NCI-H774 (cell line): ENCODE results near the gene KIFBP.

Experiments used
- DNase-seq: peaks from one replicate; lab custom pipeline; 2025; lab: John Stamatoyannopoulos, UW

Gene KIFBP

DNA sequence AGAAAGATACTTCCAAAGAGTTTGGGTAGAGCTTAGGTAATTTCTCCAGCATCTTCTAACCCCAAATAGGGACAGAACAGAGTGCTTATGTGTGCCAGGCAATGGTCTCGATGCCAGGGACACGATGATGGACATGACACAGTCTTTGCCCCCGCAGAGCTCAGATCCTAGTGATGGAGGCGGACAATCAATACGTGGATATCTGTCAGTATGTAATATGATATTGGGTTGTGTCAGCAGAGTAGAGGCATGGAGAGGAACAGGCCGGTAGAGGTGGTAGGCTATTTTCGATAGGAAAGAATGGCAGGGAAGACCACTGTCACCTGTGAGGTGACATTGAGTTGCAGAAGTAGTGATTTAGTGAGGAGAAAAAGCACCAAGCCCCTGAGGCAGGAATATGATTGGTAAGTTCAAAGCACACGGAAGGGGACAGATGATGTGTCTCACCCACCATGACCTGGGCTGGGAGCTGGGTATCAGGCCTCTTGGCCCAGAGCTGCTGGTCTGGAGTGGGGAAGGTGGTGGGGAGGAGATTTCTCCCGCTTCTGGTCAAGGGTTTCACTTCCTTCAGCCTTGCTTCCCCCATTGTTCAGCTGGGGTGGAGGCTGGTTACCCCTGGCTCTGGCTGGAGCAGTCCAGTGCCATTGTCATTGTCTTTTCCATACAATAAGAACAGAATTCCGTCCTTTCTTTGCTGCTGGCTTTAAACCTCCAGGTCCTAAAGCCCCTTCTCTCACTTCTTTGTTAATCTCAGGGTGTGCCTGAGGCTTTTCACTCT is 63.3 kb downstream of the KIFBP start:
- DNase-seq = no peak

DNA sequence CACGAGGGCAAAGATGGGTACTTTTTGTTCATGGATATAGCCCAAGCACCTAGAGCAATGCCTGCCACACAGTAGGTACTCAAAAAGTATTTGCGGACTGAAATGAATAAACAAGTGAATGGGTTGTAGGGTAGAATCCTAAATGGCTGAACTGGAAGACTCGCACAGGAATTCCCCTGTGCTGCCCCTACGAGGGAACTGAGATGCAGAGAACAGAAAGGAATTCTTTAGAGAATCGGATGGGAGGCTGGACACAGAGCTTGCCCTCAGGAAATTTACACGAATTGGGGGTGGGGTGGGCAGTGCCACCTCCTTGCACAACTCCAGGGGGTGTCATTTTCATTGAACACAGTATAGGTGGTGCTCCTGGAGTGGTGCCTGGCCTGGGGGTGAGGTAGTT is 64.1 kb downstream of the KIFBP start:
- DNase-seq = no peak

DNA sequence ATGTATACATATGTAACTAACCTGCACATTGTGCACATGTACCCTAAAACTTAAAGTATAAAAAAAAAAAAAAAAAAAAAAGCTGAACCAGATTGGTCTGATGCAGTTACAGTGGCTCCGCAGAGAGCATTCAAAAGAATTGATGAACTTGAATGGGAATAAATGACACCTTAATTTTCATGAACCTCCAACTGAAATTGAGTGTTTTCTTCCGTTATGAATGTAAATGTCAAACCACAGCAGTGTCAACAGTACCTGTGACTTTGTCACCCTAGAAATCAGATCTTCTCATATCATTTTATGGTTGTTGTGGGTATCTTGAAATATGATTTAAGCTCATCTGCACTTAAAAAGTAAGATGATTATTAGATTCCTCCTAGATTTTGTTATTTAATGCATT is 66.6 kb downstream of the KIFBP start:
- no peak for DNase-seq

DNA sequence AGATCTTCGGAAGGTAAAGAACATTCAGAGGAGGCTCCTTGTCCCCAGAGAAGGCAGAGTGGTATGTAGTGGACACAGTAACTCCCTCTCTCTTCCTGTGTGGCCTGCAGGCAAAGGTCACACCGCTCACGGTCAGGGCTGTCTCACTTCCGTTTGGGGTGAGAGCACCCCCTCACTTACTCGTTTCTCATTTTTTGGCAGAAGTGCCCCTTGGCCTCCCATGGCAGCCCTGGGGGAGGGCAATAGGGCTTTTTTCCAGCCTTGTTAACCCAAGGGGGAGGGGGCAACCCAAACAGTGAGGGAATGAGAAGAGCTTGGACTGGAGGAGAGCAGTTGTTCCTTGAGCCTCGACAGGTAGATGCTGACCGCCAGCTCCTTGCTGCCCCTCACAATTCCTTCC is 67.5 kb downstream of the KIFBP start:
- DNase-seq = no peak

DNA sequence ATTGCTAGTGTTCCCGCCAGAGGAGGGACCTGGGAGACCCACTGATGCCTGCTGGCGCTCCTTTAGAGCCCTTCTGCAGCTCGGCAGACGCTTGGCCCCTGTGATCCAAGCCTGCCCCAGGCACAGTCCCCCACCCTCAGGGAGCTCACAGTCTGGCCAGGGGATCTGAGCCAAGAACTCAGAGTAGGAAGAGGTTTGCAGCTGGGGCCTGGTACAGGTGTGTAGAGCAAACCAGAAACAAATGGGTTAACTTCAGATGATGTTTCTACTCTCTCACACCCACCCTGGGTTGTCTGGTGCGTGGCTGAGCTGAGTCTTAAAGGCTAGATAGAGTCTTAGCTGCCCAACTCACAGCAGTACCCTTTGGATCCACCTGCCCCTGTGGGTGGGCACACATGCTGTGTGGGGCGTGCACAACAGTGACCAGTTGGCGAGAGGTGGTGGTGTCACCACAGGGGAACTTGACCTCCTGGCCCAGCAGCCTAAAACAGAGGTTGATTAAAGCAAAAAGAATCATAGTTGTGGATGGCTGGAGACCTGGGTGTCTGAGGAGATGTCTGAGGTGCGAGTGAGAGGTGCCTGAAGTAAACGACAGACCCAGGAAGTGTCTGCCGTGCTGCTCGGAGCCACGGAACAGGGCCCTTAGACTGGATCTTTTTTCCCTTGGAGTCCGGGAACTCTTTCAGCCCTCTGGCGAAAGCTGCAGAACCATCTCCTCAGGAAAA is 68.1 kb downstream of the KIFBP start:
- no peak for DNase-seq

DNA sequence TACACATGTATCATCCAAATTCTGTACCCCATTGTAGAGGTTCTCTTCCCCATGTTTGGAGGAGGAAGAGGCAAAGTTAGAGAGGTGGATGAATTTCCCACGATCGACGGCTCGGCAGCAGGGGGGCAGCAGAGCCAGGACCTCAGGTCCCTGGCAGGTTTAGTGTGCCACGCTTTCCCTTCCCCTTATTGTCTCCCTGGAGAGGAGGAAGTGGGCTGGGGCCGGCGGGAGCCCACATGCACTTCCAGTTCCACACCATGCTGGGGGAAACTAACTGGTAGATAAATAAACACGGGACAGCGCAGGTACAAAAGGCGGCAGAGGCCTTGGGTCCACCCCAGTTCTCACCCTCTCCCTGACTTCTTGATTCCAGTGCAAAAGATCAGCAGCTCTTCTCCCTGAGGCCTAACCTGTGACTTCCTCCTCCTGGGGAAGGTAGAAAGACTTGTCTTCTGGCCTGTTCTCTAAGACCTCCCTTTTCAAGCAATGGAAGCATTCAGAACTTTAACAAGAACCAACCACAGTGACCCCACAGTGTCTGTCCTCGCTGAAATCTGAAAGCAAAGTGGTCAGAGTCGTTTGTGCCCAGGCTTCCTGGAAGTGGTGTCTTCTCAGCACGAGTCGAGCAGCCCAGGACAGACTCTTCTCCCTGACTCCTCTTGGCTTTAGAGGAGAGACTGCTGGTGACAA is 68.8 kb downstream of the KIFBP start:
- DNase-seq = no peak

DNA sequence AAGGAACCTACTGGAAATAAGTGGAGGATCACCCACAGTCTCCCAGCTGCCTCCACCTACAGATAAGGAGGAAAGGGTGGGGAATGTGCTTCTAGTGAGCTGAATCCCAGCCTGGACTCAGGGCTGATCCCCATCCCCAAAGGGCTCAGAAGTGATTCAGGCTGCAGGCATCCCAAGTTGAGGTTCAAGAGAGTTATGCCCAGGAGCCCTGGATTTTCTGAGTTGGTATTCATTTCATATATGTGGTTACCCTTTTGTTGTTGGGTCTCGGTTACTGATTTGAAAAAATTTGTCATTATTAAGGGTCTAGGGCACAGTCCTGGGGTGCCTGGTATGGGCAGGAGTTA is 69.3 kb downstream of the KIFBP start:
- DNase-seq = no peak

DNA sequence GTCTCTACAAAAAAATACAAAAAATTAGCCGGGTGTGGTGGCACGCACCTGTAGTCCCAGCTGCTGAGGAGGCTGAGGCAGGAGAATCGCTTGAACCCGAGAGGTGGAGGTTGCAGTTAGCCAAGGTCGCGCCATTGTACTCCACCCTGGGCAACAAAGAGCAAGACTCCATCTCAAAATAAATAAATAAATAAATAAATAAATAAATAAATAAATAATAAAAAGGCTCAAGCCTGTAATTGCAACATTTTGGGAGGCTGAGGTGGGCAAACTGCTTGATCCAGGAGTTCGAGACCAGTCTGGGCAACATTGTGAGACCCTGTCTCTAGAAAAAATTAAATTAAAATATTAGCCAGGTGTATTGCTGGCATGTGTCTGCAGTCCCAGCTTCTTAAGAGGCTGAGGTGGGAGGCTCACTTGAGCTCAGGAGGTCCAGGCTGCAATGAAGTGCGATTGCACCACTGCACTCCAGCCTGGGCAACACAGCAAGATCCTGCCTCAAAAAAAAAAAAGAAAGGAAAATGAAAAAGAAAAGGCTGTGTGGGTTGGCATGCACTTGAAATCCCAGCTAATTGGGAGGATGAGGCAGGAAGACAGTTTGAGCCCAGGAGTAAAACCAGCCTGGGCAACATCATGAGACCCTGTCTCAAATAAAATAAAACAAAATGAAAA is 71.7 kb downstream of the KIFBP start:
- no peak for DNase-seq

DNA sequence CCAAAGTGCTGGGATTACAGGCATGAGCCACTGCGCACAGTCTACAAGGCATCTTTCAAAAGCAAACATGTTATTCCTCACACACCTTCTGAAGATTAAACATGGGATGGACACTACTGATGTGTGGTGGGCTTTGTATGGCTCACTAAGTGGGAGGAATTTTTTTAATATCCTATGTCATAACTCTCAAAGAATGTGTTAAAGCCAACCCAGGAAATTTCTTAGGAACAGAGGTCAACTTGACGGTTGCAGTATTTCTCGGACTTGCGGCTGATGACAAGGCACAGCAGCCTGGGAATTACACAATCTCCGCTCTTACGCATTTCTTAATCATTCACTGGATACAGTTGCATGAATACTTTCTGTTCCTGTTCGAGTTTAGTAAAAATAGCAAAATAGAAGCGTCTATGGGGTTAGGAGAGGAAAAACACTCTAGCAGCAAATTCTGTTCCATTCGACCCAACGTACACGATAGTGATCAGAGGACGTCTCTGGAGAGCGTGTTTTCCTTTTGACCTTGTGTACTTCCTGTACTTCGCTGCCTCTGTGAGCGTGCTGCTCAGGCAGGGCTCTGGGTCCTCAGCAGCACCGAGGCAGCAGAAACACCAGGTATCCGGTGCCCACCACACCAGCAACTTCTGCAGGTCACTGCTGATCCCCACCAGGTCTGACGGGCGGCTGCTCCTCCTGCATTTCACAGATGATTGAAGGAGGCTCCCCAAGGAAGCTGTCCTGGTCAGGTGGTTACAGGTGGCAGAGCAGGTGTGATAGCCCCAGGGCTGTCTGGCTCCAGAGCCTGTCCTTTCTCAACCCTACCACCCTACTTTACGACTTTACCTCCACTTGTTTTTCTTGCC is 72.9 kb downstream of the KIFBP start:
- no peak for DNase-seq

DNA sequence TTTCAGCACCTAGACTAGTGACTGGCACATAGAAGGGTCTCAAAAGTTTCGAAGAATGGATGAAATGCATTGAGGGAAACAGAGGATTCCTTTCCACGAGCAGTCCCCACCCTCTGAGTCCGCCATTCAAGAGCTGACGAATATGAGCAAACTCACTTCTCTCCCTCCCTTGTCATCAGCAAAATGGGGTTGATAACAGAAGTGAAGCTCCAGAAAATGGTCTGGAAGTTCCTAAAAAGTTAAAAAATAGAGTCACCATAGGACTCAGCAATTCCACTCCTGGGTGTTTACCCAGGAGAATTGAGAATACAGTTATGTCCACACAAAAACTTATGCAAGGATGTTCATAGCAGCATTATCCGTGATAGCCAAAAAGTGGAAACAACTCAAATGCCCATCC is 74.3 kb downstream of the KIFBP start:
- no peak for DNase-seq

DNA sequence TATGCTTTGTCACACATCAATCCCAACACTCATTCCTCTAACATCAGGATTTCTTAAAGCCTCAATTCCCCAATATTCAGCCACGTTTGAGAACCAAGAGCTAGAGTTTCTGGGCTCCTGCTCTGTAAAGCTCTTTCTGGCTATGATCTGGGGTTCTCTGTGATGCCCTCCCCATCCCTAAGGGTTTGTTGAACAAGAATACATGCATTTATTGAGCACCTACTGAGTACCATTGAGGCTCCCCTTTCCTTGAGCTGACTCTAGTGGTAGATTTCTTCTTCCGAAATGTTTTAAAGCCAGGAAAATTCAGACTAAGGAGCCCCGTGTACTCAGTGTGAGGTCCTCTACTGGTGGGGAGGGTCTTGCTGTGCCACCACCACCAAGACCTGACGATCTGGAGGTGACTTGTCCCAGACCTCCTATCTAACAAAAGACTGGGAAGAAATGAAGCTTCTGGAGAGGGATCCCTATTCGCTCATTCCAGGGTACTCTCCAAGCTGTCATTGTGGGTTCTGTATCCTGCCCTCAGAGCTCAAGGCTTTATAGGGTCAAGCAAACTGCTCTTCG is 76.2 kb downstream of the KIFBP start:
- DNase-seq = no peak

DNA sequence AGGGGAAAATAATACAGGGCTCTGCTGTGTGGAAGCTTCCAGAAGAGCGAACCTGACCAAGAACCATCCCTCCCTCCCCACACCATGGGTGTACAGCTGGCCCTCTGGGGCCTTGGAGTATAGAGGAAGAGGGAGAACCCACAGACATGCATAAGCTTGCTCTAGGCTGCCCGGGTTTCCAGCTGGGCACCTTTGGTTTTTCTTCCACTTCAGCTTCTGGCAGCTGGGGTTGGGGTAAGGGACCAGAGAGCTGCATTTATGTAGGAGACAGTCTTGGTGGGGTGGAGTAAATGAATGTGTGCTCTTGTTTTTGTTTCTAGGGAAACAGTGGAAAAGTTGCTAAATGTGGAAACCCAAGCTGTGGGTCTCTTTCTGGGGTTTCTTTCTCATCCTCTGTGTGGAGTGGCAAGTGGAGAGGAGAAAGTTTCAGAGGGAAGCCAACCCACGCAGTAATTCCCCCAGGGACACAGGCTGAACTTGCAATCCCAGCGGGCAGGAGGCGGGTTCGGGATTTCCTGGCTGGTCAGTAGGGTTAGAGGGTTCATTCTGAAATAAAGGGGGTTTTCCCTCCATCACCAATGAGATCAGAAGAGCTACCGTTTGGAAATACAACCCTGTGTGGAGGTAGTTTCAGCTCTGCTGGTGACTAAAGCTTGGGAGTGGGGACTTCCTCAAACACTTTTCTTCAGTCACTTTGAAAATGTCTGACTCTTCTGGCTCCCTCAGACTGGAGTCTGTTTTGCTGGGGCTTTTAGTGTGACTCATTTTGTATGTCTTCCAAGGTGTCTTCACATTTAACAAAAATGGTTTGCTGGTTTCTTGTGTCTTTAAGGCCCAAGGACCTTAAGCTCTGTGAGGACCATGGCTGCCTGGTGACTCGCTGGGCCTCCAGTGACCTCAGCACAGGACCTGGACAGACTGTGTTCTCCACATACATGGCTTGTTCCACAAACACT is 77.1 kb downstream of the KIFBP start:
- no peak for DNase-seq
